Erythroblast (primary cell): ENCODE data around the gene CCM2L.

ENCODE experiments used
- GATA1 ChIP-seq: IDR thresholded peaks from 2 replicates; pipeline ENCODE4 v1.6.1; 2011; ENCODE audit warnings: low read depth, mild to moderate bottlenecking, control low read depth, low read length, moderate library complexity
- POLR2A ChIP-seq: IDR thresholded peaks from 2 replicates; pipeline ENCODE4 v1.6.1; 2011; ENCODE audit warnings: mild to moderate bottlenecking, low read length

DNA sequence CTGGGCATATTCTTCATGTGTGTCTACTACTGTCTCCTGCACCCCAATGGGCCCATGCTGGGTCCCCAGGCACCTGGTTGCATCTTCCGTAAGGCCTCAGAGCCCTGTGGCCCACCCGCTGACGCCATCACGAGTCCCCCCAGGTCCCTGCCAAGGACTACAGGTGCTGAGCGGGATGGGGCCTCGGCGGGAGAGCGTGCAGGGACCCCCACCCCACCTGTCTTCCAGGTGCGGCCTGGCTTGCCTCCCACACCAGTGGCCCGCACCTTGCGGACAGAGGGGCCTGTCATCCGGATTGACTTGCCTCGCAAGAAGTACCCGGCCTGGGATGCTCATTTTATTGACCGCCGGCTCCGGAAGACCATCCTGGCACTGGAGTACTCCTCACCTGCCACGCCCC, 13.2 kb upstream of the CCM2L start:
- no peak for TF ChIP-seq POLR2A
- TF ChIP-seq GATA1 = no peak
